Activated CD4-positive, alpha-beta T cell treated with anti-CD3 and anti-CD28 coated beads, Interleukin-2, amount 50 U/mL, for 48 hours (primary cell): ENCODE results near the gene PITHD1.
"Not testable (repeated sequence)": the region's sequence is repeated elsewhere in the genome, so short reads cannot be mapped to it uniquely, and the experiment has no call there.

ENCODE experiments used
- DNase-seq, 2 experiments: peaks; one replicate each; pipeline ENCODE4 v3.0.0-alpha.2; 2020

The PITHD1 gene

GRCh38 chr1:23799570-23800399, 21.6 kb downstream of the PITHD1 start:
- DNase-seq, result peak; percentile 57 to 58

GRCh38 chr1:23800400-23801337, 22.5 kb downstream of the PITHD1 start, which contains the start of gene GALE:
TSS of gene GALE (minus strand) at chr1:23800754. CDS start at chr1:23799007, 1,747 bp downstream.
- peak; percentile 97 to 99 for DNase-seq

- no peak for DNase-seq
These were observed 23.1 kb downstream of the PITHD1 start for GRCh38 chr1:23801338-23801748.

GRCh38 chr1:23801876-23802275, 23.7 kb downstream of the PITHD1 start:
- no peak for DNase-seq

GRCh38 chr1:23802809-23803342, 24.7 kb downstream of the PITHD1 start:
- not testable (repeated sequence) for DNase-seq

- no peak for DNase-seq
These were observed 25.5 kb downstream of the PITHD1 start for GRCh38 chr1:23803674-23804073.

- DNase-seq, result no peak
These were observed 26.1 kb downstream of the PITHD1 start for GRCh38 chr1:23804183-23804835.

- no peak for DNase-seq
These were observed 26.8 kb downstream of the PITHD1 start for GRCh38 chr1:23805025-23805424.

GRCh38 chr1:23806280-23806679, 28.1 kb downstream of the PITHD1 start:
- DNase-seq, result no peak

GRCh38 chr1:23807453-23807852, 29.2 kb downstream of the PITHD1 start:
- no peak for DNase-seq

GRCh38 chr1:23809751-23810171, 31.5 kb downstream of the PITHD1 start:
- peak; percentile 82 to 87 for DNase-seq

- peak; percentile 59 to 71 for DNase-seq
These were observed 32.8 kb downstream of the PITHD1 start for GRCh38 chr1:23810818-23811540.

GRCh38 chr1:23814016-23814415, 35.8 kb downstream of the PITHD1 start:
- DNase-seq, result no peak

- no peak for DNase-seq
These were observed 38.1 kb downstream of the PITHD1 start for GRCh38 chr1:23816361-23816760.

GRCh38 chr1:23816906-23817305, 38.7 kb downstream of the PITHD1 start:
- no peak for DNase-seq

- no peak for DNase-seq
These were observed 39.4 kb downstream of the PITHD1 start for GRCh38 chr1:23817633-23818032.

- no peak for DNase-seq
These were observed 45.5 kb downstream of the PITHD1 start for GRCh38 chr1:23823767-23824166.

GRCh38 chr1:23824711-23825075, 46.5 kb downstream of the PITHD1 start:
- DNase-seq, result no peak

- DNase-seq, result peak; percentile 91 to 92
These were observed 47.0 kb downstream of the PITHD1 start, which contains the start of gene HMGCL for GRCh38 chr1:23825076-23825761. TSS of gene HMGCL (minus strand) at chr1:23825429. CDS start at chr1:23825415, 14 bp downstream.

GRCh38 chr1:23825762-23826522, 47.7 kb downstream of the PITHD1 start:
- no peak for DNase-seq
